Measurements from ENCODE around the gene PRR18. TPM values are rescaled to one million over a fixed set of nuclear protein-coding genes. Genes with fewer than 3 reads are reported as not detected.

PRR18 gene
- total and polyA plus RNA-seq, 2 of the 13 experiments (the other 11 are each of a cell fraction or from before 2014, with no cell fraction given) = 0.04 TPM

DNA sequence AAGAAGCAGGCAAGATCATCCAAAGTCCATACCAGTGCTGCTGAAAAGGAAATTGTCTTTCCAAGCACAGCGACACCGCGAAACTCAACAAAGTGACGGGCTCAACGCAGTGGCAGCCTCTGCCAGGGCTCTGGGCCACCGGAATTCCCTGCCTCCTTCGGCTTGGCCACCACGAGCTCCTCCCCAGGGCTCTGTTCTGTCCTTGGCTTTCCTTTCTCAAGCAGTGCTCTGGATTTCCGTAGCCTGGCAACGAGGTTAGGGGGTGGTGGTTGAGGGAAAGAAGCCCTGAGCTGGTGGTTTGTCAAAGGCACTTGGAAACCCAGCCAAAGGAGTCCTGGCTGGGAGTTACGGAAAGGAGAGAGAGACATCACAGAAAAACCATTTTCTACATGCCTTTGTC is 31.2 kb downstream of the PRR18 start:
- H3K4me1 ChIP-seq (ENCODE audit: insufficient read depth, low read length) = peaks cover 7% of the 10 kb centered on the region; the same call in 1 of the 2 replicates
- TF ChIP-seq ZNF564 (CRISPR knock-in tag; IDR thresholded peaks at IDR 0.05) (no peak), KLF12 (CRISPR knock-in tag; IDR thresholded peaks at IDR 0.05; ENCODE audit: borderline replicate concordance) (no peak), ZNF782 (CRISPR knock-in tag; IDR thresholded peaks at IDR 0.05; ENCODE audit: borderline replicate concordance) (no peak), RBM39 (IDR thresholded peaks at IDR 0.05; ENCODE audit: low read depth, low read length, poor library complexity, severe bottlenecking) (no peak), ZBTB26 (CRISPR knock-in tag; IDR thresholded peaks at IDR 0.05; ENCODE audit: borderline replicate concordance) (no peak), HDAC2 (CRISPR knock-in tag; IDR thresholded peaks at IDR 0.05) (no peak), HIC2 (CRISPR knock-in tag; IDR thresholded peaks at IDR 0.05; ENCODE audit: low read depth) (no peak), RFX5 (IDR thresholded peaks at IDR 0.05; ENCODE audit: low read depth, low read length) (no peak), RBM22 (optimal IDR thresholded peaks at IDR 0.05; ENCODE audit: low read length) (no peak), CBX5 (CRISPR knock-in tag; IDR thresholded peaks at IDR 0.05; ENCODE audit: borderline replicate concordance) (no peak), SNAPC2 (CRISPR knock-in tag; IDR thresholded peaks at IDR 0.05) (no peak), GMEB2 (CRISPR knock-in tag; IDR thresholded peaks at IDR 0.05; ENCODE audit: low read depth) (no peak)
- TF ChIP-seq, protein P1, sequence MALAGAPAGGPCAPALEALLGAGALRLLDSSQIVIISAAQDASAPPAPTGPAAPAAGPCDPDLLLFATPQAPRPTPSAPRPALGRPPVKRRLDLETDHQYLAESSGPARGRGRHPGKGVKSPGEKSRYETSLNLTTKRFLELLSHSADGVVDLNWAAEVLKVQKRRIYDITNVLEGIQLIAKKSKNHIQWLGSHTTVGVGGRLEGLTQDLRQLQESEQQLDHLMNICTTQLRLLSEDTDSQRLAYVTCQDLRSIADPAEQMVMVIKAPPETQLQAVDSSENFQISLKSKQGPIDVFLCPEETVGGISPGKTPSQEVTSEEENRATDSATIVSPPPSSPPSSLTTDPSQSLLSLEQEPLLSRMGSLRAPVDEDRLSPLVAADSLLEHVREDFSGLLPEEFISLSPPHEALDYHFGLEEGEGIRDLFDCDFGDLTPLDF (CRISPR knock-in tag; IDR thresholded peaks at IDR 0.05) = no peak
- DNase-seq (ENCODE audit: low spot score) (no peak), FAIRE-seq (no peak), ATAC-seq (no peak)
- no peak overlapping the region for H3K27ac ChIP-seq (ENCODE audit: extremely low read length, insufficient read depth, low read length)
- no peaks in the 10 kb centered on the region for H4K20me1 ChIP-seq (ENCODE audit: insufficient read depth, low read length)
- H3K36me3 ChIP-seq (replicated peaks in 1 of 2; ENCODE audit: control insufficient read depth in 1 of 2, insufficient read depth in 2 of 2, low read length in 2 of 2) = no peaks in the 10 kb centered on the region
- no peak overlapping the region for H2AFZ ChIP-seq (ENCODE audit: low read length)
- no peak overlapping the region for H3K9ac ChIP-seq (ENCODE audit: insufficient read depth, low read depth, low read length)
- H3K4me3 ChIP-seq (replicated peaks in 1 of 3; ENCODE audit: insufficient read depth in 1 of 3, low read depth in 2 of 3, low read length in 3 of 3) = no peak overlapping the region
- intact Hi-C loops (cut with micrococcal nuclease; ENCODE audit: unreplicated experiment) = loop anchor here (5.0 to 10.0 kb wide), 3 partner anchors 105 to 315 kb away; partner anchors contain the start of gene MPC1
- H3K27me3 ChIP-seq (ENCODE audit: control insufficient read depth in 1 of 2, insufficient read depth in 2 of 2, low read length in 2 of 2) = peaks cover 3 to 28% of the 10 kb centered on the region in 2 experiments
- no peaks in the 10 kb centered on the region for H3K9me3 ChIP-seq (ENCODE audit: low read length)
- H3K4me2 ChIP-seq (ENCODE audit: low read depth, low read length) = no peak overlapping the region
- BruUV-seq (replicated peaks) = no TSS peak
- in situ Hi-C loops (cut with HindIII; ENCODE audit: extremely low pct_ligation_motif_present, low pct_unique_long_range_greater_than_20kb) = loop anchor here (5.0 kb wide), 1 partner anchor 125 kb away; no protein-coding TSS in a partner anchor
- CTCF ChIA-PET (ENCODE audit: low intra/inter-chr PET ratio, low total read pairs) = interaction anchor here (3.1 to 3.6 kb wide), 2 partner anchors 104 to 124 kb away, joined by 17 to 52 read pairs; no protein-coding TSS in a partner anchor
- POLR2A ChIA-PET = interaction anchor here (1.3 kb wide), 1 partner anchor 105 kb away, joined by 3 read pairs; no protein-coding TSS in a partner anchor
- no peaks in the 10 kb centered on the region for H3K79me2 ChIP-seq (ENCODE audit: insufficient read depth, low read length)
- 29% methylated on average over 11 of the region's 11 CpGs for WGBS (ENCODE audit: low lambda C conversion rate)

Data from HepG2 (cell line).